GM18870 (cell line): Measurements from ENCODE around the gene SERPINA9.

Experiments
- ATAC-seq: cut with Tn5 transposase; IDR thresholded peaks from one replicate; pipeline ENCODE4 v1.9.1; 2021; ENCODE audit warnings: moderate library complexity; ENCODE audit not compliant: unreplicated experiment

The SERPINA9 gene

DNA sequence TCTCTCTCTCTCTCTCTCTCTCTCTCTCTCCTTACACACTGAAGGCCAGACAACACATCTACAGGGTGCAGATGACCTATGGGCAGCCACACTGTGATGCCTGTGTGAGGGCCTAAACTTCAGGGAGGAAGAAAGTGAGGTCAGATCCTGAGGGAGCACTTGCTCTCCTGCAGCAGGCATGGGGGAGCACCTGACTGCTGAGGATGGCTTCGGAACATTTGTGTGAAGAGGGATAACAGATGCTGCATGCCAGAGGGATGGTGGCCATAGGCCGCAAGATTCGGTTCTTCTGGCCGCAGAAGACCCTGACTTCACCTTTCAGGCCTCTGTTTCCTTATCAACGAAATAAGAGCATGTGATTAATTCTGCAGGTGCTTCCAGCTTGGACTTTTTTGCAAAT lies 11.7 kb downstream of the SERPINA9 start:
- no peak for ATAC-seq

DNA sequence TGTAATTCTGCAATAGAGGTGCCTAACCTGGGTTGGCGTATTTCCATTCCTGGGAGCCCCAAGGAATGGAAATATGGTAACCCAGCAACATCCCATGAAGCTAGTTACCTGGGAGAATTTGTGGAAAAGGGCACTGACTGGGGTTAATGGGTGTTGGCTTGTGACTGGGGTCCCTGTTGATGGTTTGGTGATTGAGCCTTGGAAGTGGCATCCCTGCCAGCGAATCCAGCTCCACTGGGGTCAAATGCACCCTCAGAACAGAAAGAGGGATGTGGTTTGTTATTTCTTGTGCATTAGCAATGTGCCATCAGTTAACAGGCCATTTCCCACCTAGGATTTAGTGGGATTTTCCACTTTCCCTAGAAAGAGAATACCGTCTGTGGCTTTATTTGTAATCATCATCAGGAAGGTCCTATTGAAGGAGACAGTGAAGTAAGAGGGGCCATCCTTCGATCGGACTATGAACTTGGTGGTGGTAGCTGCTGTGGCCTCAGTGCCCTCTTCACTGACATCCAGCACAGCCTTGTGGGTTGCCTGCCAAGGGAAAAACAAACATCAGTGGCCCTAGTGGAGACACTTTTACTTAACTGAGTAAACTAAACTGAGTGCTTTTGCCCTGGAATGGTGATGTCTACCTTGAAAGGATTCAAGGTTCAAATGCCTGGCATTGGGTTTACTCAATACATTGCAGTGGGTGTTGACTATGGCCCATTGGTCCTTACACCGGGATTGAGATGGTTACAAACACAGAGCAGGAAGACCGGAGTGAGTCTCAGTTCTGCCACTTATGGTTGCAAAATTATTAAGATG lies 13.0 kb downstream of the SERPINA9 start:
- no peak for ATAC-seq

DNA sequence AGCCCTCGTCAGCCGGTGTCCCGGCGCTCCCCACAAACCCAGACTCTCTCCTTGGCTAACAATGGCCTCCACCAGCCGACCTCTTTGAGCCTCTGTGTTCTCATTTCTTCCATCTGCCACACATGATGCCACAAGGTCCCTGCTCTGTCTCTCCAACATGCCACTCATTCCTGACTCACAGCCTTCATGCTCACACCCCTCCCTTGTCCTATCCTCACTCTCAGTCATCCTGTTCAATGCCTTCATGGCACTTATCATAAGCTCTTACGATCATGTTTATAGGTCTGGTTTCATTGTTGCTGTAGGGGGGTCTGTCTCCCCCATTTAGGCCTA lies 13.8 kb downstream of the SERPINA9 start:
- ATAC-seq: no peak

DNA sequence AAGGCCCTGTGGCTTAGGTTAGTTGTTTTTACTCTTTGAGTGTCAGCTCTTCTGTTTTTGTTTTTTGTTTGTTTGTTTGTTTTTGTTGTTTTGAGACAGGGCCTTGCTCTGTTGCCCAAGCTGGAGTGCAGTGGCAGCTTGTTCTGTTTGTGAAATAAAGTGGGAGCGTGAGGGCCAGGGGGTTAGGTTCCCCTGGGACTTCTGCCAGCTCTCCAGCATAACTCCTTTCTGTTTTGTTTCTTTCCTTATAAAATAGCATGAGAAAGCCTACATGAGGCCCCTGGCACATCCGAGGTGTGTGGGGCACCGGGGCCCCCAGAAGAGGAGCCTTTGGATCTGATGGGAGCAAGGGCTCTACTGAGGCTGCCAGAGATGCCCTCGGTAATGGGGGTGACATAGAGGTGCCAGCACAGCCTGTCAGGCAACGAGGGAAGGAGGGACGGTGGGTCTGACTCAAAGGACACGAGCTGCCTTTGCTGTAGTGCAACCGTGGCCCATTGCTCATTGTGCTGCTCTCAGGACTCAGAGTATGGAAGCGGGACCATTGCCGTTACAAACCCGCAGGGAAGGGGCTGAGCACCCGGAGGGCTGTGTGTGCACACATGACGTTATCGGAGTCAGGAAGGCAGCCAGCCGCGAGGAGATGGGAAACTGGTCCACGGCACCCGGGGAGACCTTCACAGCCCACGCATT lies 14.3 kb downstream of the SERPINA9 start:
- ATAC-seq: no peak

DNA sequence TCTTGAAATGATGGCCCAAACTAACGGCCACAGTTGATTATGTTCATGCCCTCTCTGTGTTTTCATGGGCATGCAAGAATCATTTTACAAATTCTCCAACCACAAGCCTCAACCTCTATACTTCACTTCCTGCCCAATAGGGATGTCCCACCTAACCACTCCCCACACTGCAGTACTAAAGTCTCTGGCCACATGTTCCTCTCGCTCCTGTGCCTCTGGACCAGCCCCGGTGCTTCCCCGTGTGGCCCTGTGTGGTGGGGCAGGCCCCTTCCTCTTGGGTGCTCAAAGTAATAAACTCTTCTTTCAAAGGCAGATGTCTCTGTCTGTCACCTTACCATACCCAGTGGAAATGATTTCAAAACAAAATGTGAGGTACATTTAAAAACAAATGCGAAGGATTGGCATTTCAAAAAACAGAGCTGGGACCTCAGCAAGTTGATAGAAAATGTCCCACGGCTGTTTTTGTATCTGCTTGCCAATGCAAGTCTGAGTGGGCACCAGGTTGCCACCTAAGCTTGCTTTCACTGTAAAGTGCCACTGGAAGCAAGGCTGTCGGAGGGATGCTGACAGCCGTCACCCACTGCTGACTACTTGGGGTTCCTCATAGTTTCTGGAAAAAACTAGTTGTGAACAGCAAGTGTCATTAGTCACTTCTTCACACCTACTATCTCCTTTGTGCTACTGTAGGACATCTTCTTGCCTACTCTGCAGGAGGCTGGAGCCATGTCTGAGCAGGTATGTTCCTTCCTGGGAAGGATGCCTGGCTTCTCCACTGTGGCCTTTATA lies 15.2 kb downstream of the SERPINA9 start:
- ATAC-seq: no peak

DNA sequence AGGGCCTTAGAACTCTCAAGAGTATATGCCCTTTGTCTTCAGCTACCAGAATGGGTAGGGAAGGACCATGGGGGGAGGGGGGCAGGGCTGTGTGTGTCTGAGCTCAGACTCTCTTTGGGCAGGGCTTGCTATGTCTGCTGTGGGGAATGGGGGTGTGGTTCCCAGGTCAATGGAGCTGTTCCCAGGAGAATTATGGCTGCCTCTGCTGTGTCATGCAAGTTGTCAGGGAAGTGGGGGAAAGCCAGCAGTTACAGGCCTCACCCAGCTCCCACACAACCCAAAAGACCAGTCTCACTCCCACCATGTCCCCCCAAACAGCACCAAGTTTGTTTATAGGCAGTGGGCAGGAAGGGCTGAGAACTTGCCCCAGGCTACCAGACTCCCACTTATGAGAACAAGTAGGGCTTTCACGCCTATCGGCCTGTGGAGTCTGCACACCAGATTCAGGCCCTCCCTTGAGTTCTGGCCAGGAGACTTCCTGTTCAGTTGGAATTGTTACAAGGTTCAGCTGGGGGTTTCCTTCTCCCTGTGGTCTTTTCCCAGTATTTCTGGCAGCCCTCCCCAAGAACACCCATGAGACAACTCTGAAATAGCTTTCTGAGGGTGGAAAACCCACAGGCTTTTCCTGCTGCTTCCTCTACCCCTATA lies 17.3 kb downstream of the SERPINA9 start:
- no peak for ATAC-seq

DNA sequence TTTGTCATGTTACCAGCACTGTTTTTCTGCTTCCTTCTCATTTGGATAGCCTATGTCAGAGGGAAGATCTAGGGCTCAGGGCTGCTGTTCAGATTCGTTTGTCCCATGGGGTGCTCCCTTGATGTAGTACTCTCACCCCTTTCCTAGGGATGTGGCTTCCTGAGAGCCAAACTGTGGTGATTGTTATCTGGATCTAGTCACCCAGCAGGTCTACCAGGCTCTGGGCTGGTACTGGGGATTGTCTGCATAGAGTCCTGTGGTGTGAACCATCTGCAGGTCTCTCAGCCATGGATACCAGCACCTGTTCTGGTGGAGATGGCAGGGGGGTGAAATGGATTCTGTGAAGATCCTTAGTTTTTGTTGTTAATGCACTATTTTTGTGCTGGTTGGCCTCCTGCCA lies 17.9 kb downstream of the SERPINA9 start:
- ATAC-seq: no peak

DNA sequence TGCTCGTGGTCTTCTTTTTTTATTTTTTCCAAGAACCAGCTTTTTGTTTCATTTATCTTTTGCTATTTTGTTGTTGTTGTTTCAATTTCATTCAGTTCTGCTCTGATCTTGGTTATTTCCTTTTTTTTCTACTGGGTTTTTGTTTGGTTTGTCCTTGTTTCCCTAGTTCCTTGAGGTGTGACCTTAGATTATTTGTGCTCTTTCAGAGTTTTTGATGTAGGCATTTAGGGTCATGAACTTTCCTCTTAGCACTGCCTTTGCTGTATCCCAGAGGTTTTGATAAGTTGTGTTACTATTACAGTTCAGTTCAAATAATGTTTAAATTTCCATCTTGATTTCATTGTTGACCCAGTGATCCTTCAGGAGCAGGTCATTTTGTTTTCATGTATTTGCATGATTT lies 20.1 kb downstream of the SERPINA9 start:
- no peak for ATAC-seq

DNA sequence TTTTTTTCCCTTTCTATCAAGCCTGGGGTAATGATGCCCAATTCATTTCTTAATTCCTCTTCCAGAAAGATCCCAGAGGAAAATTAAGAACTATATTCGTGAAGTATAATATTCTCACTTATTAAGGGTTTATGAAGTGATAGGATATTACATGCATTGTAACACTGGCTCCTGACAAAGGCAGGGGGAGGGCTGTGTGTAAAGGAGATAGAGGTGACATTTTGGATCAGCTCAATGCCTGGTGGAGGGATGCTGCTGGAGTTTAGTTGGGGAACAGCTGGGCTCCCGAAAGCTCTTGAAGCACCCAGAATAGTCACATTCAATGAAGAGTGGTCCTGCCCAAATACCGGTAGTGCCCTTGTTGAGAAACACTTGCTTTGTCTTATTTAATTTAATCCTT lies 24.2 kb downstream of the SERPINA9 start:
- no peak for ATAC-seq

DNA sequence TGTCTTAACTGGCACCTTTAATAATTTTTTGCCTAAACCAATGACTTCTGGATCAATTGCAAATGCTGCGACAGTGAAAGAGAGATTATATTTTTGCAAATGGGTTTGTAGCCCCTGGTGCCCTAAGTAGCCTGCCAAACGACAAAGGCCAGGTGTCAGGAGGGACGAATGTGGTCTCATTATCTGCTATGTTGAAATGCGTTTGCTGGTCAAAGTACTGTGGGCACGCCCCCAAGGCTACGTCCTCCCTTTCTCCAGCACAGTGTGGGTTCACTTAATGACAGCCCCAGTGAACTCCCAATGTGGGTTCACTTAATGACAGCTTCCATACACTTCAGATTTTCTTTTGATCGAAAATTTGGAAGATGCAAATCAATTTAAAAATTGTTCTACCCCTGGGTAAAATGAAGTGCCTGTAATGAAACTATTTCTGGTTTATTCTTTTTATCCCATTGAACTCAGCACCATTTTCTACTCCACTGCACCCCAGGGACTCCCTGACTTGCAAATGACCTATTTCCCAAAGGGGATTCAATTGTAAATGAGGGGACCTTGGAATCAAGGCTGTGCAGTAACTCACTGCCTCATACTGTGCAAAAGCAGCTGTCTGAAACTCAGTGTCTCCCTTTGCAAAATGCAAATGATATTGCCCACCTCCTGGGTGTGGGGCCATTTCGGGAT lies 24.8 kb downstream of the SERPINA9 start:
- no peak for ATAC-seq

DNA sequence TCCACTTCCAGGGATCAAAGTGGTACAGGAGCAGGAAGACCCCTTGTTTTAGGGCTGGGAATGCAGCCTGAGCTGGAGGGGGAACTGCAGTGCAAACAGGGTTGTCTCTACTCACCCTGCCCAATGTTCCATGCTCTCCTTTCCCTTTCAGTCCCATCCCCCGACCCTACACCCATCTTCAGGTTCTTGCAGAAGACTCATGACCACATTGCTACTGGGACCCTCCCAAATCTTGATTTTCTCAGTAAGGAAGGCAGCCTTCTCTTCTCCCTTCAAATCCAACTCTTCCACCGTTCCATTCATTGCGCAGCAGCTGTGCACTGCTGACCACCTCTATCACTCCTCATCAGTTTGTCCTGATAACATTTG lies 25.3 kb downstream of the SERPINA9 start:
- ATAC-seq: no peak

DNA sequence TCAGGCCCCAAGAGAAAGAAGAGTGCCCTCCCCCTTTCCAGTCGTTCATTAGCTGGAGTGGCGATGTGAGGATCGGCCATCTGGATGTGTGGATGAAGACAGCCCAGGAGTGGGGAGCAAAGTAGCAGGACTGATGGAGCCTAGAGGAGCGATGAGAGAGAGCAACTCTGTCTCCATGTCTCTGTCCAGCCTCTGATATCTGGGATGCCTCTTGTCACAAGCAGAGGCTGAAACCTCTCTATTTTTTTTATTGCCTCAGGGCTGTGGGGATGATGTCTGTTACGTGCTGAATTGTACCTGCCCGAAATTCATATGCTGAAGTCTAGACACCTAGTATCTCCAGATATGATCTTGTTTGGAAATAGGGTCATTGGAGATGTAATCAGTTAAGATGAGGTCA lies 26.1 kb downstream of the SERPINA9 start:
- no peak for ATAC-seq

DNA sequence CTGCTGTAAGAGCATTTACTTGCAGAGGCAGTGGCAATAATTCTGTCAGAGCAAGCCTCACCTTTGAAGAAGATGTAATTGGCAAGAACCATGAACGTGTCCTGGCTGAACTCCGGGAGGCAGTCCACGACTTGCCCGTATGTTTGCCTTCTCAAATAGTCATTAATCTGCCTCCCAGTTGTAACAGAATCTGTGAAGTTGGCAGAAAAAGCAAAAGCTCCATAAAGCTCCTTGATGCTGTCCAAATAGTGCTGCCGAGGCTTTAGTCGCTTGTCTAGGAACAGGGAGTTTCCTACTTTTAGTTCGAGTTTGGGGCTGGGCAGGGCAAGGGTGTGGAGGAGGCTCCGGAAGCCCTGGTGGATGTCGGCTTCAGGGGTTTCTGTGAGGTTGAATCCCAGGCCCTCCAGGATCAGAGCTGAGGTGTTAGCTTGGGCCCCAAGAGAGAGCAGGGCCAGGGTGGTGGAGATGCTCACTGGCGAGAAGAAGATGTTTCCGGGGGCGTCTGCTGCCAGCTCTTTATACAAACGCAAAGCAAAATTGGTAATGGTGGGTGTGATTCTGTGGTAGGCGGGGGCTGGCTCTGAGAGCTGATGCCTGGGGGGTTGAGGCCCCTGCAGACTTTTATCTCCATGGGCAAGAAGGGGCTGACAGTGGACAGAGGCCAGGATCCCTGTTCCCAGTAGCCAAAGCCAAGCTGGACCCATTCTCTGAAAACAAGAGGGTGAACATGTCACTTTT lies 27.8 kb downstream of the SERPINA9 start:
- ATAC-seq: no peak

DNA sequence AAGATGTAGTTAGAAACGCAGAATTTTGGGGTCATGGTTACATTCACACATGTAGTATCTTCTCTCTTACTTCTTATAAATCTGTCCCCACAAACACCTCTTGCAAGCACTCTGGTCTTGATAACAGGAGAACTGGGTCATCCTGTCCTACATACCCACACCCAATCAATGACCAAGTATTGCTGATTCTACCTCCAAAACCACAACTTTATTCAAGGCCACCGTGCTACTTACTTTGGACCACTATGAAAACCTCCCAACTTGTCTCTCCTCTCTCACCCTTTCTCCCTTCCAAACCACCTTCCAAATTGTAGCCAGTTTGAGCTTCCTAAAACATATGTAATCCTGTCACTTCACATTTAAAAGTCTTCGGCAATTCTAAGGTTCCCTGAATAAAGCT lies 28.8 kb downstream of the SERPINA9 start:
- ATAC-seq: no peak

DNA sequence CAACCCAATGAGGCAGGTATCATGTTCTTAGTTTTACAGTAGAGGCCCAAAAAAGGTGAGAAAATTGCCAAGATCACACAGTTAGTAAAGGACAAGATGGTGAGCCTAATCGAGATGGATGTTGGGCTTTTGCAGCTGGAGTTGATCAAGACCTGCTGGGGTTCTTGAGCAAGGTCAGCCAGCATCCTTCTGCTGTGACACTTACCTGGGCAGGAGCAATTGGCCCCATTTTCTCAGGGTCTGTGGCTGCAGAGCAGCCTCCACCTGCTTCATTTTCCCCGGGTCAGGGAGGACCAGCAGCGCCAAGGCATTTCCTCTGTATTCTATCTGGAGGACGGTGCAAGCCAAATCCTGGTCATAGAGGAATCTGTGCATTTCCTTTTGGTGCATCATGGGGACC lies 29.9 kb downstream of the SERPINA9 start:
- no peak for ATAC-seq

DNA sequence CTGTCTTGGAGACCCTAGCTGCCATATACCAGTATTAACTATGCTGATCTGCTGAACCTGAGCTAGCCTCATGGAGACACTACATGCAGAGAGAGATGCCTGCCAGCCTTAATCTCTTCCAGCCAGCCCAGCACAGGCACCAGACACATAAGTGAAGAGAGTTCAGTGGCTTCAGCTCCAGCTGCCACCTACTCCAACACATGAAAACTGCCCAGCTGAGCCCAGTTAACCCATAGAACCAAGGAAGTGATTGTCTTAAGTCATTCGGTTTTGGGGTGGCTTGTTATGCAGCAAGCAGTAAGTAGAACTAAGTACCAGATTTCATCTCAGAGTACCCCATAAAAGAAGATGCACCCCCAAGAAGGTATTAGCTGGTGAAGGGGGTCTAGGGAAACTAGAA lies 31.0 kb downstream of the SERPINA9 start:
- no peak for ATAC-seq

DNA sequence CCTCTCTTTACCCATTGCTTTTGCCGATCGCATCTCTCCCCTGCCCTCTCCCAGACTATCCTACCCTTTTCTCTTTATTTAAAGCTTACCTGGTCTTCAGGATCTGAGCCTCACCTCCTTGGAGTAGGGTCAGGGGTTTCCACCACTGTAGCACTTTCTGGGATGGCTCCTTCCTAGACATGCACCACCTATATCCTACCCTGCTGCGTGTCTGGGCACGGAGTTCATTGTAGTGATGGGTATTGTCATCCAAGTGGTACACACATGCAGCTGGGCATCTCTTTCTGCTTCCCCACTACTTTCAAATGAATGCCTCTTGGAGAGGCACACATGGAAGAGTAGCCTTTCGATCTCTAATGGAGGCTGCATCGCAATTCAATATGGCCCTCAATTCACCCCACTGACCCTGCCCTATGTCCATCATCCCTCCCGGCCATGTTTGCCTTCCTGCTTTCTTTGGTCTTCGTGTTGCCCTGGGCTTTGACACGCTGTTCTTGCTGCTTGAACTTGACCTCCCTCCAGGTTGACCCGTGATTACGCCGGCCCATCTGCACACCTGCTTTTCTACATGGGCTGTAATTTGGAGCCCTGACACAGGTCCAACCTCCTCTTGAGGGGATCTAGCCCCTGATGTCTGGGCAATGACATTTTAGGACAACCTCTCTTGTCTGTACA lies 34.3 kb downstream of the SERPINA9 start:
- ATAC-seq: no peak

DNA sequence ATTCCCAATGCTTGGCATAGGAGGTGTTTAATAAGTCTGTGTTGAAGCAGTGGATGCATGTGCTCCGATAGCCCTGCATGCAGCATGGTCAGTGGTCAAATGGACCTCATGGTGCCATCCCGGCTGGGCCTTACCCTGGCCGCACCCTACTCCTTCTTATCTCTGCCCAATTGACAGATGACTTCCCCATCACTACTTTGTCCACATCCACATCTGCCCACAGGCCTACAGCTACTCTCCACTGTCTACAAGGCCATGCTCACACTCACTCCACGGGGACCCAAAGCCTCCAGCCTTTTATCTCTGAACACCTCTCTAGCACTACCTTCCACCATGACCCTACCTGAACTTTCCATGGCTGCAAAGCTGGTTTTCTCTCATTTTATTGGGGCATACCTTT lies 34.9 kb downstream of the SERPINA9 start:
- ATAC-seq: no peak

DNA sequence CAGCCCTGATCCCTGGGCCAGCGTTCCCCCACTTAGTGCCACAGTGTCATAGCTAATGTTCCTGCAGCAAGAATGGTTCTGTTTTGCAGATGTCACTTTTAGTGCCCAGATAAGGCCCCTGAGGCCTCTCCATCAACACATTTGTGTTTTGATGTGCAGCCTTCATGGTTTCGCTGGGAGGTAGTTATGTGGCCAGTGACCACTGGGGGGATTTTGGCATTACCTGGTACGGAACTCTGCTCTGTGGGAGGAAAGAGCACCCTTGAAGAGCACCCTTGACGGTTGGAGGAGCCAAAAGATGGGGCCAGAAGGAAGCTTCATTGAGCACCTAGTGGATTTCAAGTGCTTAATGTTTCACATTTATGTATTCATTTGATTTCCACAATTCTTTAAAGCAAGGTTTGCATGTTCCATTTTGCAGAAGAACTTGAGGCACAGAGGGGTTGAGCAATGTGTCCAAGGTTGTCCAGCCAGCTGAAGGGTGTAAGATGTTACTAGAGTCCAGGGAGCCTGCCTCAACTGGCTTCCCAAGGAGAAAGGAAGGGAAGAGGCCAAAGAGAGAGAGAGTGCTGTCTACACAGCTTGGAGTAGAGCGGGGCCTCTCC lies 36.4 kb downstream of the SERPINA9 start:
- no peak for ATAC-seq
